ENCODE results near the gene DNMT3A.
"Not testable (repeated sequence)": the region's sequence is repeated elsewhere in the genome, so short reads cannot be mapped to it uniquely, and the experiment has no call there.

The DNMT3A gene

GRCh38 chr2:25272705-25273104 lies 69.0 kb downstream of the DNMT3A start:
- H3K4me1 ChIP-seq (ENCODE audit: control insufficient read depth, insufficient read depth, low read depth, low read length); H3K23ac ChIP-seq (ENCODE audit: low read length in 2 of 2); H3K9ac ChIP-seq (ENCODE audit: low read length); H3K4ac ChIP-seq (ENCODE audit: low read depth in 1 of 2, low read length in 2 of 2); DNase-seq; H4K91ac ChIP-seq (ENCODE audit: low read length); H3K79me1 ChIP-seq (replicated peaks; ENCODE audit: low read length, poor library complexity, severe bottlenecking); H2AK5ac ChIP-seq (ENCODE audit: low read length, severe bottlenecking); H3K18ac ChIP-seq (ENCODE audit: low read depth in 1 of 2, low read length in 2 of 2); H3K4me3 ChIP-seq (ENCODE audit: insufficient read depth in 1 of 2, low read depth in 1 of 2, low read length in 2 of 2); H4K8ac ChIP-seq (ENCODE audit: low read length); H2BK120ac ChIP-seq (ENCODE audit: low read depth, low read length); H3K27me3 ChIP-seq (ENCODE audit: control insufficient read depth in 1 of 2, insufficient read depth in 1 of 2, low read length in 2 of 2); H2BK12ac ChIP-seq (ENCODE audit: low read length in 2 of 2); H2AFZ ChIP-seq (ENCODE audit: low read depth, low read length); H3K27ac ChIP-seq (ENCODE audit: low read length, poor library complexity, severe bottlenecking); H3K4me2 ChIP-seq (ENCODE audit: low read length, poor library complexity, severe bottlenecking); H2BK15ac ChIP-seq (ENCODE audit: low read depth, poor library complexity, severe bottlenecking); H3K14ac ChIP-seq (ENCODE audit: low read length in 2 of 2); H2BK5ac ChIP-seq (ENCODE audit: low read depth, low read length, poor library complexity, severe bottlenecking); H3K9me3 ChIP-seq (ENCODE audit: control insufficient read depth, low read length): not testable (repeated sequence)
- H3K36me3 ChIP-seq (ENCODE audit: control insufficient read depth in 1 of 2, insufficient read depth in 2 of 2, low read depth in 1 of 2, low read length in 2 of 2), result peaks cover 38 to 58% of the 10 kb centered on the region in 2 experiments
- 62% methylated on average over 5 of the region's 9 CpGs for WGBS

GRCh38 chr2:25270061-25270460 lies 71.7 kb downstream of the DNMT3A start:
- H2BK5ac ChIP-seq (ENCODE audit: low read depth, low read length, poor library complexity, severe bottlenecking), result no peak overlapping the region
- H3K27ac ChIP-seq (ENCODE audit: low read length, poor library complexity, severe bottlenecking), result no peak overlapping the region
- no peak overlapping the region for H3K18ac ChIP-seq (ENCODE audit: low read depth in 1 of 2, low read length in 2 of 2)
- H2AK5ac ChIP-seq (ENCODE audit: low read length, severe bottlenecking), result no peak overlapping the region
- no peak overlapping the region for H4K8ac ChIP-seq (ENCODE audit: low read length)
- no peaks in the 10 kb centered on the region for H3K9me3 ChIP-seq (ENCODE audit: control insufficient read depth, low read length)
- no peak overlapping the region for H2BK12ac ChIP-seq (ENCODE audit: low read length in 2 of 2)
- H3K79me1 ChIP-seq (replicated peaks; ENCODE audit: low read length, poor library complexity, severe bottlenecking), result peaks cover 2% of the 10 kb centered on the region
- H3K14ac ChIP-seq (ENCODE audit: low read length in 2 of 2), result no peak overlapping the region
- no peak overlapping the region for H3K4me2 ChIP-seq (ENCODE audit: low read length, poor library complexity, severe bottlenecking)
- no peaks in the 10 kb centered on the region for H3K27me3 ChIP-seq (ENCODE audit: control insufficient read depth in 1 of 2, insufficient read depth in 1 of 2, low read length in 2 of 2)
- H3K4me3 ChIP-seq (ENCODE audit: insufficient read depth in 1 of 2, low read depth in 1 of 2, low read length in 2 of 2), result no peak overlapping the region
- H3K4ac ChIP-seq (ENCODE audit: low read depth in 1 of 2, low read length in 2 of 2), result no peak overlapping the region
- no peak for DNase-seq
- no peak overlapping the region for H2BK120ac ChIP-seq (ENCODE audit: low read depth, low read length)
- H2BK15ac ChIP-seq (ENCODE audit: low read depth, poor library complexity, severe bottlenecking), result no peak overlapping the region
- peaks cover 10% of the 10 kb centered on the region for H3K4me1 ChIP-seq (ENCODE audit: control insufficient read depth, insufficient read depth, low read depth, low read length)
- H3K23ac ChIP-seq (ENCODE audit: low read length in 2 of 2), result no peak overlapping the region
- no peak overlapping the region for H4K91ac ChIP-seq (ENCODE audit: low read length)
- H3K36me3 ChIP-seq (ENCODE audit: control insufficient read depth in 1 of 2, insufficient read depth in 2 of 2, low read depth in 1 of 2, low read length in 2 of 2), result peaks cover 40 to 48% of the 10 kb centered on the region in 2 experiments
- 82% methylated on average over 7 of the region's 7 CpGs for WGBS
- no peak overlapping the region for H3K9ac ChIP-seq (ENCODE audit: low read length)
- H2AFZ ChIP-seq (ENCODE audit: low read depth, low read length), result no peak overlapping the region

DNA sequence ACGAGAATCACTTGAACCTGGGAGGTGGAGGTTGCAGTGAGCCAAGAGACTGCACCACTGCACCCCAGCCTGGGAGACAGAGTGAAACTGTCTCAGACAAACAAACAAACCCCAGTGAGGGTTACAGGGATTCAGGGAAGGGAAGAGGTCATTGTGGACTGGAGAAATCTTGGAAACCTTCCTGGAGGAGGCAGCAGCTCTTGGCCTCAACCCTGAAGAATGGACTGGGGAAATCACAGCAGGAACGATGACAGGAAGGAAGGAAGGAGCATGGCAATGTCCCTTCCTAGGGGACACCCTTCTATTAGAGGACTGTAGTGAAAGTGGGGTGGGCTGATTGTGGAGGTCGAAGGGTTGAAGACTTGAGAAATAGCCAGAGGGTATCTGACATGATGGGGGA lies 72.5 kb downstream of the DNMT3A start:
- no peaks in the 10 kb centered on the region for H3K27me3 ChIP-seq (ENCODE audit: control insufficient read depth in 1 of 2, insufficient read depth in 1 of 2, low read length in 2 of 2)
- H3K4me2 ChIP-seq (ENCODE audit: low read length, poor library complexity, severe bottlenecking), result no peak overlapping the region
- H2BK5ac ChIP-seq (ENCODE audit: low read depth, low read length, poor library complexity, severe bottlenecking), result no peak overlapping the region
- no peak overlapping the region for H2BK120ac ChIP-seq (ENCODE audit: low read depth, low read length)
- no peak overlapping the region for H3K9ac ChIP-seq (ENCODE audit: low read length)
- H3K9me3 ChIP-seq (ENCODE audit: control insufficient read depth, low read length), result no peaks in the 10 kb centered on the region
- H3K14ac ChIP-seq (ENCODE audit: low read length in 2 of 2), result peak overlapping the region in 1 of 2 experiments; percentile 29
- H2BK15ac ChIP-seq (ENCODE audit: low read depth, poor library complexity, severe bottlenecking), result no peak overlapping the region
- H3K27ac ChIP-seq (ENCODE audit: low read length, poor library complexity, severe bottlenecking), result no peak overlapping the region
- no peak overlapping the region for H3K4me3 ChIP-seq (ENCODE audit: insufficient read depth in 1 of 2, low read depth in 1 of 2, low read length in 2 of 2)
- H3K4ac ChIP-seq (ENCODE audit: low read depth in 1 of 2, low read length in 2 of 2), result no peak overlapping the region
- H2AFZ ChIP-seq (ENCODE audit: low read depth, low read length), result no peak overlapping the region
- H3K23ac ChIP-seq (ENCODE audit: low read length in 2 of 2), result no peak overlapping the region
- H3K36me3 ChIP-seq (ENCODE audit: control insufficient read depth in 1 of 2, insufficient read depth in 2 of 2, low read depth in 1 of 2, low read length in 2 of 2), result peaks cover 40 to 43% of the 10 kb centered on the region in 2 experiments
- peaks cover 2% of the 10 kb centered on the region for H3K79me1 ChIP-seq (replicated peaks; ENCODE audit: low read length, poor library complexity, severe bottlenecking)
- no peak overlapping the region for H2AK5ac ChIP-seq (ENCODE audit: low read length, severe bottlenecking)
- no peak overlapping the region for H4K91ac ChIP-seq (ENCODE audit: low read length)
- H2BK12ac ChIP-seq (ENCODE audit: low read length in 2 of 2), result no peak overlapping the region
- H3K18ac ChIP-seq (ENCODE audit: low read depth in 1 of 2, low read length in 2 of 2), result no peak overlapping the region
- no peak overlapping the region for H4K8ac ChIP-seq (ENCODE audit: low read length)
- peaks cover 10% of the 10 kb centered on the region for H3K4me1 ChIP-seq (ENCODE audit: control insufficient read depth, insufficient read depth, low read depth, low read length)
- WGBS, result 90% methylated on average over 3 of the region's 3 CpGs
- no peak for DNase-seq

DNA sequence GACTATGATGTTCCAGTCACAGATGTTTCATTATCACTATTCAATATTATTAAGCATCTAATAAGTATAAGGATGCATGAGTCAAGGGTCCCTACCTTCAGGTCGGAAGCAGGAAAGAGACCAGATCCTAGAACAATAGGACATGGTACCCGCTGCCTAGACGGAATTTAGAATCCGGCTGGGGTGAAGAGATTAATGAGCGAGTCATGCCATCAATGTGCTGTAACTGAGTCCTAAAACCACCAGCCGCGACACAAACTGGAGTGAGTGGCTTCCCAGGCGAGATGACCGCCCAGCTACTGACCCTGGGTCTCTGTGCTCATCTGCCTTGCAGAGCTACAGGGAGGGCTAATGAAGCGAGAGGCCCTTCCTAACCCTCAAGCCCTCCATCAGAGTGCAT lies 73.6 kb downstream of the DNMT3A start:
- Histone ChIP-seq H4K8ac (ENCODE audit: low read length) (no peak overlapping the region), H2AFZ (ENCODE audit: low read depth, low read length) (no peak overlapping the region), H3K27ac (ENCODE audit: low read length, poor library complexity, severe bottlenecking) (no peak overlapping the region), H3K79me1 (replicated peaks; ENCODE audit: low read length, poor library complexity, severe bottlenecking) (peaks cover 2% of the 10 kb centered on the region), H3K18ac (ENCODE audit: low read depth in 1 of 2, low read length in 2 of 2) (no peak overlapping the region), H2BK120ac (ENCODE audit: low read depth, low read length) (no peak overlapping the region), H3K27me3 (ENCODE audit: control insufficient read depth in 1 of 2, insufficient read depth in 1 of 2, low read length in 2 of 2) (no peaks in the 10 kb centered on the region), H3K4ac (ENCODE audit: low read depth in 1 of 2, low read length in 2 of 2) (no peak overlapping the region), H2BK12ac (ENCODE audit: low read length in 2 of 2) (no peak overlapping the region), H3K4me3 (ENCODE audit: insufficient read depth in 1 of 2, low read depth in 1 of 2, low read length in 2 of 2) (no peak overlapping the region), H4K91ac (ENCODE audit: low read length) (no peak overlapping the region), H3K14ac (ENCODE audit: low read length in 2 of 2) (no peak overlapping the region), H3K9me3 (ENCODE audit: control insufficient read depth, low read length) (no peaks in the 10 kb centered on the region), H2BK5ac (ENCODE audit: low read depth, low read length, poor library complexity, severe bottlenecking) (no peak overlapping the region), H3K23ac (ENCODE audit: low read length in 2 of 2) (no peak overlapping the region), H3K4me2 (ENCODE audit: low read length, poor library complexity, severe bottlenecking) (no peak overlapping the region), H2AK5ac (ENCODE audit: low read length, severe bottlenecking) (no peak overlapping the region), H3K9ac (ENCODE audit: low read length) (no peak overlapping the region), H3K36me3 (ENCODE audit: control insufficient read depth in 1 of 2, insufficient read depth in 2 of 2, low read depth in 1 of 2, low read length in 2 of 2) (peaks cover 32% of the 10 kb centered on the region in 2 experiments), H3K4me1 (ENCODE audit: control insufficient read depth, insufficient read depth, low read depth, low read length) (peaks cover 13% of the 10 kb centered on the region), H2BK15ac (ENCODE audit: low read depth, poor library complexity, severe bottlenecking) (no peak overlapping the region)
- 89% methylated on average over 7 of the region's 10 CpGs for WGBS
- no peak for DNase-seq
